CD14-positive monocyte (primary cell): ENCODE measurements around the gene PPFIBP2. TPM values are rescaled to one million over a fixed set of nuclear protein-coding genes. Genes with fewer than 3 reads are reported as not detected.

ENCODE experiments used
- DNase-seq, 3 donors: peaks; one replicate each; pipeline ENCODE4 v3.0.0-alpha.2; 2011 to 2022
- H2AFZ ChIP-seq: 2 replicates; pipeline ENCODE4 v1.6.0; 2012; ENCODE audit warnings: mild to moderate bottlenecking, low read depth, low read length, inconsistent platforms; ENCODE audit not compliant: insufficient read depth, poor library complexity, severe bottlenecking
- H3K27ac ChIP-seq, 2 donors: 1 replicate in 1 of 2; 2 replicates in 1 of 2; pipeline ENCODE4 v1.5.1; 2012 to 2013; ENCODE audit warnings: low read length in 2 of 2, control low read depth in 1 of 2, inconsistent platforms in 1 of 2, low read depth in 1 of 2, mild to moderate bottlenecking in 1 of 2
- H3K27me3 ChIP-seq, 2 donors: one replicate each; pipeline versions ENCODE4 v1.6.0 to v1.6.1; 2011 to 2013; ENCODE audit warnings: low read length in 2 of 2; ENCODE audit not compliant: control insufficient read depth in 2 of 2, insufficient read depth in 2 of 2
- H3K36me3 ChIP-seq, 2 donors: replicated peaks in 1 of 2; 1 replicate in 1 of 2; 2 replicates in 1 of 2; pipeline versions ENCODE4 v1.5.1 to v1.6.1; 2012 to 2013; ENCODE audit warnings: low read length in 2 of 2, control low read depth in 1 of 2, inconsistent platforms in 1 of 2, mild to moderate bottlenecking in 1 of 2; ENCODE audit not compliant: insufficient read depth in 2 of 2, control insufficient read depth in 1 of 2
- H3K4me1 ChIP-seq, 2 donors: 1 replicate in 1 of 2; 2 replicates in 1 of 2; pipeline versions ENCODE4 v1.5.1 to v1.6.1; 2012 to 2013; ENCODE audit warnings: low read length in 2 of 2, control low read depth in 1 of 2, inconsistent platforms in 1 of 2, mild to moderate bottlenecking in 1 of 2, moderate library complexity in 1 of 2; ENCODE audit not compliant: insufficient read depth in 2 of 2, control insufficient read depth in 1 of 2
- H3K4me2 ChIP-seq: replicated peaks from 2 replicates; pipeline ENCODE3; 2012; ENCODE audit warnings: low read length, moderate library complexity, mild to moderate bottlenecking; ENCODE audit not compliant: poor library complexity, severe bottlenecking; ENCODE audit errors: extremely low read depth
- H3K4me3 ChIP-seq, 3 experiments: fragments of 200-600 bp in 1 of 3; sonication (generic) in 1 of 3; replicated peaks in 1 of 3; 1 replicate in 2 of 3; 2 replicates in 1 of 3; pipeline ENCODE4 v1.5.1; 2011 to 2013; ENCODE audit warnings: low read length in 3 of 3, mild to moderate bottlenecking in 3 of 3, control low read depth in 2 of 3, low read depth in 2 of 3, inconsistent platforms in 1 of 3, moderate library complexity in 1 of 3
- H3K79me2 ChIP-seq: 2 replicates; pipeline ENCODE4 v1.6.0; 2012; ENCODE audit warnings: mild to moderate bottlenecking, control low read depth, inconsistent platforms, low read length, moderate library complexity; ENCODE audit not compliant: insufficient read depth
- H3K9ac ChIP-seq: 2 replicates; pipeline ENCODE4 v1.6.0; 2017; ENCODE audit warnings: low read length, mild to moderate bottlenecking; ENCODE audit not compliant: insufficient read depth, poor library complexity, severe bottlenecking
- H3K9me3 ChIP-seq, 2 donors: replicated peaks in 1 of 2; 1 replicate in 1 of 2; 2 replicates in 1 of 2; pipeline versions ENCODE4 v1.5.1 to v1.6.1; 2012 to 2013; ENCODE audit warnings: low read length in 2 of 2, control low read depth in 1 of 2; ENCODE audit not compliant: control insufficient read depth in 1 of 2, insufficient read depth in 1 of 2
- H4K20me1 ChIP-seq: 2 replicates; pipeline ENCODE4 v1.6.0; 2012; ENCODE audit warnings: mild to moderate bottlenecking, low read length, control low read depth, moderate library complexity; ENCODE audit not compliant: insufficient read depth
- H3K27ac Mint-ChIP-seq, 7 donors: one replicate each; pipeline ENCODE4 v1.8.0; 2020; ENCODE audit warnings: mild to moderate bottlenecking in 7 of 7, mixed read lengths in 7 of 7, moderate library complexity in 6 of 7, inconsistent platforms in 2 of 7
- H3K27me3 Mint-ChIP-seq, 3 donors: one replicate each; pipeline ENCODE4 v1.8.0; 2021 to 2022; ENCODE audit warnings: low read depth in 3 of 3, mild to moderate bottlenecking in 3 of 3, mixed read lengths in 3 of 3, moderate library complexity in 3 of 3, inconsistent platforms in 1 of 3
- H3K36me3 Mint-ChIP-seq, 2 donors: one replicate each; pipeline ENCODE4 v1.8.0; 2020; ENCODE audit warnings: mixed read lengths in 2 of 2, inconsistent platforms in 1 of 2, mild to moderate bottlenecking in 1 of 2
- H3K4me1 Mint-ChIP-seq: one replicate; pipeline ENCODE4 v1.8.0; 2020; ENCODE audit warnings: mild to moderate bottlenecking, mixed read lengths
- H3K4me3 Mint-ChIP-seq, 2 donors: one replicate each; pipeline ENCODE4 v1.8.0; 2020; ENCODE audit warnings: mild to moderate bottlenecking in 2 of 2, mixed read lengths in 2 of 2, moderate library complexity in 1 of 2
- H3K9me3 Mint-ChIP-seq, 7 donors: one replicate each; pipeline ENCODE4 v1.8.0; 2020 to 2022; ENCODE audit warnings: mixed read lengths in 7 of 7, mild to moderate bottlenecking in 6 of 7, moderate library complexity in 6 of 7, inconsistent platforms in 2 of 7
- WGBS: methylation state at CpG from one replicate; pipeline ENCODE4 v1.1.5; 2013; ENCODE audit warnings: missing lambda C conversion rate; ENCODE audit not compliant: insufficient coverage; 5-methylcytosine and 5-hydroxymethylcytosine counted together
- intact Hi-C, 2 donors: fragments of 100-400 bp; cut with micrococcal nuclease; formaldehyde crosslinking; loops; one replicate each; pipeline versions ENCODE4 v1.15.0 to v1.15.1; 2023
- polyA plus RNA-seq, 3 donors: library from polyadenylated mRNA; depleted of rRNA in 1 of 3; unstranded in 2 of 3; stranded (reverse) in 1 of 3; fragments of 300-500 nt in 2 of 3; fragments of >200 nt in 1 of 3; fragmentation: Illumina TruSeq in 2 of 3; gene quantifications; 1 replicate in 2 of 3; 2 replicates in 1 of 3; pipeline ENCODE4 v1.2.3, GENCODE V29; 2012 to 2021
- TF ChIP-seq, protein P1 (sequence below): fragments of 200-600 bp; IDR thresholded peaks from one replicate; pipeline ENCODE4 v1.8.0; 2022; ENCODE audit warnings: antibody characterized with exemption, mild to moderate bottlenecking

Gene PPFIBP2
- polyA plus RNA-seq, 3 donors = 5.9 to 41.6 (median 8.6) TPM

DNA sequence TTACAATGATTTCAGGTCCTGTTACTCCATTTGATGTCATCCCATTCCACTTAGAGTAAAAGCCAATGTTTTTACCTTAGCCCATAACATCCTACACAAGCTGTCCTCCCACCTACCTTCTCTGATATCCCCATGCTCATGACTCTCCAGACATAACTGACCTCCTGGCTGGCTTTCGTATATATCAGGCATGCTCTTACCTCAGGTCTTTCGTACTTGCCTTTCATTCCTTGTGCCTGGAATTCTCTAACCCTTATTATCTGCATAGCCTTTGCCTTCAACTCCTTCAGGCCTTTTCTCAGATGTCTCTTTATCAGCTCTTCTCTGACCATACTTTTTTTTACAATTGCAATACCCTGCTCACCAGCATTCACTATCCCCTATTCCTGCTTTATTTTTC lies 169.8 kb downstream of the PPFIBP2 start:
- Histone ChIP-seq H3K79me2 (no peaks in the 10 kb centered on the region), H4K20me1 (no peaks in the 10 kb centered on the region), H3K9ac (no peak overlapping the region), H3K27ac (no peak overlapping the region), H2AFZ (no peak overlapping the region), H3K36me3 (no peaks in the 10 kb centered on the region), H3K9me3 (peaks cover 0 to 2% of the 10 kb centered on the region in 2 donors), H3K27me3 (peaks cover 7 to 22% of the 10 kb centered on the region in 2 donors), H3K4me2 (no peak overlapping the region), H3K4me1 (no peaks in the 10 kb centered on the region), H3K4me3 (no peak overlapping the region)
- H3K27ac Mint-ChIP-seq = no peak overlapping the region
- H3K9me3 Mint-ChIP-seq = peaks cover under 1 to 10% (median 3%) of the 10 kb centered on the region in 7 donors
- H3K4me1 Mint-ChIP-seq = no peaks in the 10 kb centered on the region
- TF ChIP-seq, protein P1, sequence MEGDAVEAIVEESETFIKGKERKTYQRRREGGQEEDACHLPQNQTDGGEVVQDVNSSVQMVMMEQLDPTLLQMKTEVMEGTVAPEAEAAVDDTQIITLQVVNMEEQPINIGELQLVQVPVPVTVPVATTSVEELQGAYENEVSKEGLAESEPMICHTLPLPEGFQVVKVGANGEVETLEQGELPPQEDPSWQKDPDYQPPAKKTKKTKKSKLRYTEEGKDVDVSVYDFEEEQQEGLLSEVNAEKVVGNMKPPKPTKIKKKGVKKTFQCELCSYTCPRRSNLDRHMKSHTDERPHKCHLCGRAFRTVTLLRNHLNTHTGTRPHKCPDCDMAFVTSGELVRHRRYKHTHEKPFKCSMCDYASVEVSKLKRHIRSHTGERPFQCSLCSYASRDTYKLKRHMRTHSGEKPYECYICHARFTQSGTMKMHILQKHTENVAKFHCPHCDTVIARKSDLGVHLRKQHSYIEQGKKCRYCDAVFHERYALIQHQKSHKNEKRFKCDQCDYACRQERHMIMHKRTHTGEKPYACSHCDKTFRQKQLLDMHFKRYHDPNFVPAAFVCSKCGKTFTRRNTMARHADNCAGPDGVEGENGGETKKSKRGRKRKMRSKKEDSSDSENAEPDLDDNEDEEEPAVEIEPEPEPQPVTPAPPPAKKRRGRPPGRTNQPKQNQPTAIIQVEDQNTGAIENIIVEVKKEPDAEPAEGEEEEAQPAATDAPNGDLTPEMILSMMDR = no peak
- 78% methylated on average over 2 of the region's 2 CpGs for WGBS
- H3K4me3 Mint-ChIP-seq = no peak overlapping the region
- no peaks in the 10 kb centered on the region for H3K36me3 Mint-ChIP-seq
- H3K27me3 Mint-ChIP-seq = peaks cover 8 to 33% (median 11%) of the 10 kb centered on the region in 3 donors
- DNase-seq = no peak
- intact Hi-C loops = no loop called here

DNA sequence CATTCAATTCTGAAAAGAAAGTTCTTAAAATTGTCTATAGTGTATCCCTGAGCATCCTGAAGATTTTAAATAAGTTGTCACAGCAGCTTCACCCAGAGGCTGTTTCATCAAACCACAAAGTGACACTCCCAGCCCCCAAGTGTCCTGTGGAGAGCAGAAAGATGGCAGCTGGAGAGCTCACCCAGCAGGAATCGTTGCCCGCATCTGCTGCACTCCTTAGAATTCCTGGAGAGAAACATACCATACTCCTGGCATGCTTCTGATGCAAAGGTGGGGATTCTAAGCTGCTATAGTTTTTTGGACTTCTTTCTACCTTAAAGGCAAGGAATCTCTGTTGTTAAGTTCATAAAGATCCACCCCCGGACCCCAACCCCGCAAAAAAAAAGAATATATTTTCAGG lies 173.0 kb downstream of the PPFIBP2 start:
- H3K27me3 Mint-ChIP-seq = peaks cover 14 to 23% (median 16%) of the 10 kb centered on the region in 3 donors
- no peaks in the 10 kb centered on the region for H3K4me1 ChIP-seq
- H3K27ac ChIP-seq = no peak overlapping the region
- peaks cover 12 to 28% of the 10 kb centered on the region in 2 donors for H3K27me3 ChIP-seq
- TF ChIP-seq, protein P1 = no peak
- H4K20me1 ChIP-seq = no peaks in the 10 kb centered on the region
- H2AFZ ChIP-seq = no peak overlapping the region
- H3K27ac Mint-ChIP-seq = no peak overlapping the region
- no peaks in the 10 kb centered on the region for H3K9me3 Mint-ChIP-seq
- H3K36me3 Mint-ChIP-seq = no peaks in the 10 kb centered on the region
- WGBS = no CpG with 5 or more reads among the region's 4 CpGs
- no peaks in the 10 kb centered on the region for H3K4me1 Mint-ChIP-seq
- H3K36me3 ChIP-seq = no peaks in the 10 kb centered on the region
- intact Hi-C loops = no loop called here
- no peak overlapping the region for H3K4me2 ChIP-seq
- H3K9me3 ChIP-seq = no peaks in the 10 kb centered on the region
- H3K9ac ChIP-seq = no peak overlapping the region
- H3K79me2 ChIP-seq = no peaks in the 10 kb centered on the region
- no peak for DNase-seq
- no peak overlapping the region for H3K4me3 Mint-ChIP-seq
- H3K4me3 ChIP-seq = no peak overlapping the region
